Measurements from ENCODE around the gene NSMF. TPM values are rescaled to one million over a fixed set of nuclear protein-coding genes. Genes with fewer than 3 reads are reported as not detected.
A peak's percentile ranks its signal among the peaks of the same experiment; 100 is the strongest.

NSMF gene
- total and polyA plus RNA-seq, 8 donors: 11.7 to 84.9 (median 41.6) TPM

DNA sequence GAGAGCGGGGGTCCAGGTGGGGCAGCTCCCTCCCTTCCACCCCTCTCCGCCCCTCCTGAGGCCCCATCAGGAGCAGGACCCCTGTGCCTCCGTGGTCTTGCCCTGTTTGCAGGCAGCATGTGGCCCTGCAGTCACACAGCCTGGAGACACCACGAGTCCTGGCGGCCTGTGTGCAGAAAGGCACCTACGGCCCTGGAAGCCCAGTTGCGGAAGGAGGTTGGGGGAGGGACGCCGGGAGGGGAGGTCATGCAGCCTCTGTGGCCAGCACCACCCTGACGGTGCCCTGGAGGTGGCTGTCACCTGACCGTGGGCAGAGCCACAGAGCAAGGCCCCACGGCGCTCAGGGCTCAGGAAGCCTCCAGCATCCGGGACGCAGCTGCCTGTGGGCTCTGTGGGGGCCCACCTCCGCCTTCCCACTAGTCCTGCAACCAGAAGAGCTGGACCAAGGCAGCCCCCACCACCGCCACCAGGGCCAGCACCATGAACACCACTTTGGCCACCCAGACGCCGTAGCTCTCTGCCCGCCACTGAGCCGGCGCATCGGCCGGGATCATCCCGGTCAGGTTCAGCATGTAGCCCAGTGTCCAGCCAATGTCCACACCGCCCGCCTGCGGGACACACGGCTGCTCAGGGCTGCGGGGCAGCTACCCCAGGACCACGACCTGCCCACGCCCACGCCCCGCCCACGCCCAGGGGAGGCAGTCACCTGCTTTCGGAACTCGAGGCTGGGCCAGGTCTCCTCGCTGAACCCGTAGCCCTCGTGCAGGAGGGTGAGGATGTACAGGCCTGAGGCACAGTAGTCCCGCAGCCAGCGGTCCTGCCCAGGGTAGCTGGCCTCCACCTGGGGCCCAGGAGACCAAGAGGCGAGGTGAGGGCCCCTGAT is 24.4 kb downstream of the NSMF start:
- DNase-seq: peak in 1 of 2 donors; percentile 7
- TF ChIP-seq, protein P1, sequence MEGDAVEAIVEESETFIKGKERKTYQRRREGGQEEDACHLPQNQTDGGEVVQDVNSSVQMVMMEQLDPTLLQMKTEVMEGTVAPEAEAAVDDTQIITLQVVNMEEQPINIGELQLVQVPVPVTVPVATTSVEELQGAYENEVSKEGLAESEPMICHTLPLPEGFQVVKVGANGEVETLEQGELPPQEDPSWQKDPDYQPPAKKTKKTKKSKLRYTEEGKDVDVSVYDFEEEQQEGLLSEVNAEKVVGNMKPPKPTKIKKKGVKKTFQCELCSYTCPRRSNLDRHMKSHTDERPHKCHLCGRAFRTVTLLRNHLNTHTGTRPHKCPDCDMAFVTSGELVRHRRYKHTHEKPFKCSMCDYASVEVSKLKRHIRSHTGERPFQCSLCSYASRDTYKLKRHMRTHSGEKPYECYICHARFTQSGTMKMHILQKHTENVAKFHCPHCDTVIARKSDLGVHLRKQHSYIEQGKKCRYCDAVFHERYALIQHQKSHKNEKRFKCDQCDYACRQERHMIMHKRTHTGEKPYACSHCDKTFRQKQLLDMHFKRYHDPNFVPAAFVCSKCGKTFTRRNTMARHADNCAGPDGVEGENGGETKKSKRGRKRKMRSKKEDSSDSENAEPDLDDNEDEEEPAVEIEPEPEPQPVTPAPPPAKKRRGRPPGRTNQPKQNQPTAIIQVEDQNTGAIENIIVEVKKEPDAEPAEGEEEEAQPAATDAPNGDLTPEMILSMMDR (IDR thresholded peaks at IDR 0.05): no peak
- TF ChIP-seq EP300 (IDR thresholded peaks at IDR 0.05) (no peak), POLR2A (IDR thresholded peaks at IDR 0.05) (no peak), POLR2AphosphoS5 (IDR thresholded peaks at IDR 0.05) (no peak)
- peak overlapping the region in 3 of 5 donors; percentile 59 to 85 (median 80) for H3K27ac ChIP-seq
- peaks cover 0 to 42% (median 0%) of the 10 kb centered on the region in 3 donors for H3K27me3 ChIP-seq
- peaks cover 0 to 3% (median 0%) of the 10 kb centered on the region in 4 donors for H3K36me3 ChIP-seq
- no peak overlapping the region for H3K4me3 ChIP-seq
- H3K4me1 ChIP-seq: peaks cover 33 to 62% (median 53%) of the 10 kb centered on the region in 4 donors
- 63 to 81% (median 68%) methylated on average over 8 to 43 of the region's 43 CpGs for WGBS, 5 donors
- H3K9me3 ChIP-seq: no peaks in the 10 kb centered on the region
- intact Hi-C loops (cut with DNase I; ENCODE audit: low total_unique reads): no loop called here

DNA sequence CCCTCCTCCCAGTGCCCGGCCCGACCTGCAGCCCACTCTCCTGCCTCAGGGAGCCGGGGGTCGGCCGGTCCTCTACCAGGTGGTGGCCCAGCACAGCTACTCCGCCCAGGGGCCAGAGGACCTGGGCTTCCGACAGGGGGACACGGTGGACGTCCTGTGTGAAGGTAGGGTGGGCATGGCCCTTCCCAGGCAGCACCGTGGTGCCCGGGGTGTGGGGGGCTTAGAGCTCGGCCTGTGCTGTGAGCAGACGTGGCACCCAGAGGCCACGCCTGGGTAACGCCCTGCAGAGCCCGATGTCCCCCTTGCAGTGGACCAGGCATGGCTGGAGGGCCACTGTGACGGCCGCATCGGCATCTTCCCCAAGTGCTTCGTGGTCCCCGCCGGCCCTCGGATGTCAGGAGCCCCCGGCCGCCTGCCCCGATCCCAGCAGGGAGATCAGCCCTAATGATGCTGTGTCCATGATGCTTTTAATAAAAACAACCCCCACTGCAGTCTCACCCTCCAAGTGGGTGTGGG is 25.2 kb downstream of the NSMF start:
- TF ChIP-seq EP300 (IDR thresholded peaks at IDR 0.05) (no peak), POLR2AphosphoS5 (IDR thresholded peaks at IDR 0.05) (no peak), POLR2A (IDR thresholded peaks at IDR 0.05) (no peak)
- TF ChIP-seq, protein P1 (IDR thresholded peaks at IDR 0.05): no peak
- no peak overlapping the region for H3K27ac ChIP-seq
- H3K4me3 ChIP-seq: no peak overlapping the region
- no peak for DNase-seq
- peaks cover 0 to 3% (median 0%) of the 10 kb centered on the region in 4 donors for H3K36me3 ChIP-seq
- H3K4me1 ChIP-seq: peaks cover 33 to 63% (median 55%) of the 10 kb centered on the region in 4 donors
- peaks cover 0 to 34% (median 0%) of the 10 kb centered on the region in 3 donors for H3K27me3 ChIP-seq
- 83 to 87% (median 85%) methylated on average over 4 to 26 of the region's 26 CpGs for WGBS, 5 donors
- intact Hi-C loops (cut with DNase I; ENCODE audit: low total_unique reads): no loop called here
- no peaks in the 10 kb centered on the region for H3K9me3 ChIP-seq

DNA sequence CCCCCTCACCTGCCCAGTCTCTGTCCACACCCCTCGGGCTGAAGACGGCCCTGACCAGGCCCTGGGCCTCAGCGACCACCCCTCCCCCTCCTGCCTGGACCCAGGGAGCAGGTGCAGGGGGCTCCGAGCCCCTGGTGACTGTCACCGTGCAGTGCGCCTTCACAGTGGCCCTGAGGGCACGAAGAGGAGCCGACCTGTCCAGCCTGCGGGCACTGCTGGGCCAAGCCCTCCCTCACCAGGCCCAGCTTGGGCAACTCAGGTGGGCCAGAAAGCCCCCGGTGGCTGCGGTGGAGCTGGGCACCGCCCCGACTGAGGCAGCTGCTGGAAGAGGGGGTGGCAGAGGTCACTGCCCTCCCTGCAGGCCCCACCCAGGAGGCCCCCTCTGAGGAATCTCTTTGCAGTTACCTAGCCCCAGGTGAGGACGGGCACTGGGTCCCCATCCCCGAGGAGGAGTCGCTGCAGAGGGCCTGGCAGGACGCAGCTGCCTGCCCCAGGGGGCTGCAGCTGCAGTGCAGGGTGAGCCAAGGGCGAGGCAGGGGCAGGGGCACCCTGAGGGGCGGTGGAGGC is 25.7 kb downstream of the NSMF start:
- 79 to 89% (median 82%) methylated on average over 2 to 19 of the region's 19 CpGs for WGBS, 5 donors
- H3K27ac ChIP-seq: no peak overlapping the region
- H3K4me1 ChIP-seq: peaks cover 33 to 65% (median 57%) of the 10 kb centered on the region in 4 donors
- no peaks in the 10 kb centered on the region for H3K9me3 ChIP-seq
- peaks cover 0 to 3% (median 0%) of the 10 kb centered on the region in 4 donors for H3K36me3 ChIP-seq
- H3K27me3 ChIP-seq: peaks cover 0 to 29% (median 0%) of the 10 kb centered on the region in 3 donors
- H3K4me3 ChIP-seq: no peak overlapping the region
- intact Hi-C loops (cut with DNase I; ENCODE audit: low total_unique reads): no loop called here
- no peak for DNase-seq
- no peak for TF ChIP-seq POLR2A (IDR thresholded peaks at IDR 0.05)
- TF ChIP-seq, protein P1 (IDR thresholded peaks at IDR 0.05): no peak

DNA sequence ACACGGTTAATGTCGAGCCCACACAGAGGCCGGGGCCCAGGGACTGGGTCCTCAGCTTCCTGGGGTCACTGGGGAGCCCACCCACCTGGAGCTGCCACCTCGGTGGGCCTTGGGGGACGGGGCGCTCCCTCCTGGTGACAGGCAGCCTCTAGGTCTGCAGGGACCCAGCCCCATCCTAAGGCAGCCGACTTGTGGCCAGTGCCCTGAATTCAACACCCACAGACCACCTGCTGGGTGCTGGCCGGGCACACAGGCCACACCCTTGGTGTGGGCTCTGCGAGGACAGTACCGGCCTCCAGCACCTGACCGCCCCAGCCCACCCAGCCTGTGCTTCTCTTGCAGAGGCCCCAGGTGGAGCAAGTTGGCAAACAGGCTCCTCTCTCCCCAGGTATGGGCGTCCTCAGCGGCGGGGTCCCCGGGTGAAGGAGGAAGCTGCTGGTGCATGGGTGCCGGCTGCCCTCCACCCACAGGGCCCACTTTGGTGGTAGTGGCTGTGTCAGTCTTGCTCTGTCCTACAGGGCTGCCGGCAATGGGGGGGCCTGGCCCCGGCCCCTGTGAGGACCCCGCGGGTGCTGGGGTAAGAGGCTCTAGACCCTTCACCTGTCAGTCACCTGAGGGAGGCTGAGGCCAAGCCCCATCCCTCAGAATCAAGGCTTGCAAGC is 26.3 kb downstream of the NSMF start:
- intact Hi-C loops (cut with DNase I; ENCODE audit: low total_unique reads): no loop called here
- H3K36me3 ChIP-seq: peaks cover 0 to 3% (median 0%) of the 10 kb centered on the region in 4 donors
- no peaks in the 10 kb centered on the region for H3K9me3 ChIP-seq
- DNase-seq: no peak
- peaks cover 33 to 61% (median 53%) of the 10 kb centered on the region in 4 donors for H3K4me1 ChIP-seq
- peaks cover 0 to 23% (median 0%) of the 10 kb centered on the region in 3 donors for H3K27me3 ChIP-seq
- H3K4me3 ChIP-seq: no peak overlapping the region
- 91 to 94% (median 92%) methylated on average over 7 to 20 of the region's 20 CpGs for WGBS, 5 donors
- TF ChIP-seq EP300 (IDR thresholded peaks at IDR 0.05) (no peak), POLR2AphosphoS5 (IDR thresholded peaks at IDR 0.05) (no peak), POLR2A (IDR thresholded peaks at IDR 0.05) (no peak)
- TF ChIP-seq, protein P1 (IDR thresholded peaks at IDR 0.05): no peak
- H3K27ac ChIP-seq: no peak overlapping the region

Measured in stomach (tissue), 9 donors.